NCI-H345 (cell line): ENCODE results near the gene CDH12.

ENCODE experiments used
- DNase-seq: peaks from one replicate; lab custom pipeline; 2025; lab: John Stamatoyannopoulos, UW

Gene CDH12

GRCh38 chr5:22764736-22765135, 88.4 kb downstream of the CDH12 start:
- no peak for DNase-seq

DNA sequence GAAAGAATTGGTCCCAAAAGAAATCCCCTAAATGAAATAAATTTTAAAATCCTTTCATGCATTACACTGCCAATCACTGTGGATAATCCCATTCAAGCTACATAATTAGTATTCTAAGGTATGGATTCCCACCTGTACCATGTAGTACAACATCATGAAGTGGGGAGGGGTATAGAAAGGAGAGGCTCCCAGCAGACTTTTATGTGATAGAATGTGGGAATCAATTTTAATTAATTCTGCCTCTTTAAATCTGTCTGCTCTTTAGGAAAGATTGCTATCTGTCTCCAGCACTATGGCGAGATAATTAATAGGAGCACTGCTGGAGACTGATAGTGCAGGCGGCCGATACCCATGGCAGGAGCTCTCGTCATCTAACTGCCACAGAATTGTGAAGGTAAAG, 95.4 kb downstream of the CDH12 start:
- DNase-seq: no peak

DNA sequence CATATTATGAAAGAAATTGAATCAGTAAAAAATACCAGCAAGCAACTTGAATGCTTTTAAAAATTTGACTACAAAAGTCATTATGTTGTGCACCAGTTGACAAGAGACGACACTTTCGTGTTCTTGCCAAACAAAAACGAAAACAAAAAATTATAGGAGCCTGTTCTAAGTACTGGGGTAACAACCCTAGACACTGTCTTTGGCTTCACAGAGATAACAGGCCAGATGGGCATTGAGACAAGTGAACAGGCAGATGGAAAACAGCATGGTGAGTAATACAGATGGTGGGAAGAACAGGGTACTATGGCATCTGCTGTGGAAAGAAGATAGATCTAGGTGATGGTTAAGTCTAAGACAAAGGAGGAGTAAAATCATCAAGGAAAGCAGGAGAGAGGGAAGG, 99.0 kb downstream of the CDH12 start:
- no peak for DNase-seq

- DNase-seq: no peak
Measured at GRCh38 chr5:22751536-22751935, 101.6 kb downstream of the CDH12 start.

DNA sequence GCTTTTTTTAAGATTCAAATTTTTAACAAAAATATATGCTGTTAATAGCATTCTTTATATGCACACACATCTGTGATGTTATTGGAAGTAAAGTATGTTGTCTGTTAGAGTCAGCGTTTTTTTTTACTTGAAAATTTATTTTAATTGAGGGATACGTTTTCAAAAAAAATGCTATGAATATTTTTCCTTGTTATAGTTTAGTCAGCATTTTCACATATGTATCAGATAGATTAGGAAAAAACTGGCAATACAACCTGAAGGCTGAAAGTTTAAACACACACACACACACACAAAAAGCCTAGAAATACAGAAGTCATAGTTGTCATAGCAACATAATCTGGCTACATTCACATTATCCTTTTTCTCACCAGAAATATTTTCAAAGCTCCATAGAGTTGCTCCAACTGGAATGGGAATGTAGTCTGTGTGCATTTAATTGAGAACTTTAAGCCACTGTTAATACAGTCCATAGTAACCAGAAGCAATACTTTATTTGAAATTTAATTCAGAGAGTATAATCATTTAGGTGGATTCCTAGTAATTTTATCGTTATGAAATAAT, 116.6 kb downstream of the CDH12 start:
- no peak for DNase-seq

DNA sequence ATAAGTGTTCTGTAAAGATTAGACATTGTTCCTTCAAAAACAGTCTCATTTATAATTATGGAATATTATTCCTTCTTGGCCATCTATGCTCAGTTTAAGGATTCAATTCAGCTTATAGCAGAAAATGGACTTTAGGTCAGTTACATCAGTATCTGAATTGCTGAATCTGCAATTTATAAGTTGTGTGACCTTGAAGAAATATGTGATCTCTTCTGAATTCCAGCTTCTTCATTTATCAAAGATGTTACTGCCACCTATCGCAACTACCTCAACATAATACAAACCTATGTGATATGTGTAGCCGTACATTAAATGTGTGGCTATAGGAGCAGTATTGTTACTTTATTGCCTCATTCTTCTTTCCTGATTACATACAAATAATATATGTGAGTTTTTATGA, 118.2 kb downstream of the CDH12 start:
- DNase-seq: no peak

GRCh38 chr5:22728610-22729009, 124.5 kb downstream of the CDH12 start:
- DNase-seq: no peak

- no peak for DNase-seq
Measured at GRCh38 chr5:22722491-22722890, 130.7 kb downstream of the CDH12 start.

DNA sequence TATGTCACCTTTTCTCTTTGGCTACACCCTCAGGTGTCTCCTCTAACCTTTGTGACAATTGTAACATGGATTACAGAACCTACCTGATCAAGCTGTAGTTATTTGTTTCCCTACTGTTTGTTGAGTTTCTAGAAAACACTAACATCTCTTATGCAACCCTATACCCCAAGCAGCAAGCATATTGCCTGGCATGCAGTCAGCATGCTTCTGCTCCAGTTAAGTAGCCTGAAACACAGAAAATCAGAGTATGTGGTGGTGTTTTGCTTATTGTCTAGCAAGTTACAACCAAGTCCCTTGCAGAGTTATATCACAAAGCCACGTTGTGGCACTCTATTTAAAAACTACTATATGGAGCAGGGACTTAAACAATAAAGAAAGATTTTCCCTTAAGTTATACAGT, 131.1 kb downstream of the CDH12 start:
- no peak for DNase-seq

DNA sequence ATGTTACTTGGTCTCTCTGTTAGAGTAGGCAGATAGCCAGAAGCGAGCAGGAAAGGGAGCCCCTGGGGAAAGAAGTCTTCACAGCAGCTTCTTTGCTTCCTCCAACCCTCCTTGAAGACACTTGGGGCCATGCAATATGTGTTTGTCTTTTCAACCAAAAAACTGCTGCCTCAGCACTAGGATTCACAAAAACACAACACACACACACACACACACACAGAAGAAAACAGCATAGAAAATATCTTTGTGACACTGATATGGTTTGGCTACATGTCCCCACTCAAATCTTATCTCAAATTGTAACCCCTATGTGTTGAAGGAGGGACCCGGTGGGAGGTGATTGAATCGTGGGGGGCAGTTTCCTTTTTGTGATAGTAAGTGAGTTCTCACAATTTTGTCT, 133.3 kb downstream of the CDH12 start:
- no peak for DNase-seq

- DNase-seq: no peak
Measured at GRCh38 chr5:22710660-22711059, 142.5 kb downstream of the CDH12 start.

GRCh38 chr5:22709743-22710142, 143.4 kb downstream of the CDH12 start:
- DNase-seq: no peak

DNA sequence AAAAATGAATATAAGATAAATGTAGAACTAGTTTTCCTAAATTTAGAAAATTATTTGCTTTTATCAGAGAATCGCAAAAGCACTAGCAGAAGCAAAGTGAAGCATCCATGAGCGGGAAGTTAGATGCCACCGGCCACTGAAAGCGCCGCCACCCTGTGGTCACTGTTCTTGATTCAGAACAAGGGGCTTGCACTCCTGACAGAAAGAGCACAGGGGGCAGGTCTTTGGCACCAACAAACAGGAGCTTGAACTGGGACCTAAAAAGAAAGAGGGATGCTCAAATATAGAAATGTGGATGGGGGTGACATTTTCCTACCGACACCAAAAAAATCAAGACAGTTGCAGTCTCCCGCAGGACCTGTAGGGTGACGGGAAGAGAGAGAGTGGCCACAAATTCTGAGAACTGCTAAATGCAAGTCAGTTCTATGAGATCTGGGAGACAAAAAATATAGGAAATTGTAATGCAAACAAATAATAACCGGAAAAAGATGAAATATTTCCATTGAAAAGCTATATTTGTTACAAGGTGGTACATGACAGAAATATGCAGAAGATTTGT, 144.3 kb downstream of the CDH12 start:
- no peak for DNase-seq

DNA sequence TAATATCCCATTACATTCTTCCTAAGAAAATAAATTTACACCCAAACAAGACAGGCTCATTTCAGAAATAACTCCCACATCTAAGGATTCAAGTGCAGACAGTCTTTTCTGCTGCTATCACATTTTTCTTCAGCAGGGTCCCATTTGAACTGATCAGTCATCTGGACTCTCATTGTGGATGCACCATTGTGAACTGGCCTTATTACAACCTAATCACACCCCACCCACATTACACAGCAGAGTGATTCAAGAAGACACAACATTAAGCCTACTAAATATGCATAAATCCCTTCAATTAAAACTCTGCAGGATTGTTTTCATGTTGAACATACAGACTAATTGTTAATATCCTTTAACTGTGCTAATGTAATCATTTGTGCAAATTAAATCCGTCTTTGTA, 146.2 kb downstream of the CDH12 start:
- no peak for DNase-seq

GRCh38 chr5:22699319-22699718, 153.8 kb downstream of the CDH12 start:
- DNase-seq: no peak

DNA sequence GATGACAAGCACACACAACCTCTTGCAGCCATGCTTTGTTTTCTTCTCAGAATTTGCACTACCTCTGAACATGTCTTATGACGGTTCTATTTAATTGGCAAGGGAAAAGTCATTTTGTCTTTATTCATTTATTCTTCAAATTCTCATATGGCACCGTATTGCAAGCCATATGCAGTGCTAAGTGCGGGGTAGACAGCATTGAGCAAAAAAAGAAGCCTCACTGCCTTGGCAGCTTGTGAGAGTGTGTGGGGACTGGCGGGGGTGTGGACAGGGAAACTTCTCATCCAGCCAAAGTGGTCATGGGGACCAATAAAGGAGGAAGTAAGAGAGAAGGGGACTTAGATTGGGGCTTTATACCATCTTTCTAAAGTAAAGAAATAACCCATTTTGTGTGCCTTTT, 160.0 kb downstream of the CDH12 start:
- DNase-seq: no peak

DNA sequence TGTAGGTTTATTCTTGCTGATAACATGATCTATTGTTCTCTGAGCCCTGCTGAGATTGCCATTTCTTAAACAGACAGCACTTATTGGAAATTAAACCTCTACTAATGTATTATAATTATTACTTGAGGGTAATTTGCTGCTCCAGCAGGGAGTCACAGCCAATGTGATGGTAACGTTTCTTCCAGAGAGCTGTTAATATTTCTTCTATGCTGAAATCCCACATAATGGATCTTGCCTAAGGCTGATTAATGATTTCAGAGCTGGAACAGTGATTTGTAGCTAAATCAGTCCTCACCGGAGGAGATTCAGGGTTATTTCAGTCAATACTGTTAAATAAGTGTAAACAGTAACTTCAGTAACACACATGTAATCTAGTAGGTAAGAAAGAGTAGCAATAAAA, 170.1 kb downstream of the CDH12 start:
- no peak for DNase-seq

DNA sequence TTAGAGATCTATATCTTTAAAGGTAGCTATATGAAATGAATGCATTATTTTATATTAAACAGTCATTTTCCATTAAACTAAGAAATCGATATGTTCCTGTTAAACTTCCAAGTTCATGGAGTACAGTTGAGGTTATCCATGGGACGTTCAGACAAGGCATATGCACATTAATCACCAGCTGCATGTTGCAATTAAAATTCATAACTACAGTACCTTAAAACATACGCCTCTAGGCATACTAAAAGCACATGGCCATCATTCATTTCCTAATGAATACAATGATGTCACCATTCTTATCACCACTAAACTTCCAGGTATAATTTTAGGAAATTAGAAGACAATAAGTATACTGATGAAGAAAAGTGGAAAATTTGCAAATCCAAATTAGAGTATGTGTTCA, 174.3 kb downstream of the CDH12 start:
- no peak for DNase-seq

DNA sequence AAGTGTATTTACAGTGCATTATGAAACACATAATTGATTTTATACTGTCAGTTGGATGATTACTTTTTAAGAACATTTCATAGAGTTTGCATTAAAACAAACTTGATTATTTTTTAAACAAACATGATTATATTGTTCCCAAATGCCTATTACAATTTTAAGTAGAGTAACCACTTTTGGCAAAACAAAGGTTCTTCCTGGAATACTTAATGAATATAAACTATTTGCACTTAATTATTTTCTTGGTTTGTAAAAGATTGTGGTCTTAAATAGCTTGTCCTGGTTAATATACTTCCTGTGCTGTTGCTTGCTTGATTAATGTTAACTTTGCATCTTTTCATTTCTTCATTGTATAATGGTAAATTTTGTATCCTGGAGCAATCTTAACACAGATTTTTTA, 180.0 kb downstream of the CDH12 start:
- DNase-seq: no peak

- no peak for DNase-seq
Measured at GRCh38 chr5:22669345-22669744, 183.8 kb downstream of the CDH12 start.

- no peak for DNase-seq
Measured at GRCh38 chr5:22665801-22666200, 187.3 kb downstream of the CDH12 start.

DNA sequence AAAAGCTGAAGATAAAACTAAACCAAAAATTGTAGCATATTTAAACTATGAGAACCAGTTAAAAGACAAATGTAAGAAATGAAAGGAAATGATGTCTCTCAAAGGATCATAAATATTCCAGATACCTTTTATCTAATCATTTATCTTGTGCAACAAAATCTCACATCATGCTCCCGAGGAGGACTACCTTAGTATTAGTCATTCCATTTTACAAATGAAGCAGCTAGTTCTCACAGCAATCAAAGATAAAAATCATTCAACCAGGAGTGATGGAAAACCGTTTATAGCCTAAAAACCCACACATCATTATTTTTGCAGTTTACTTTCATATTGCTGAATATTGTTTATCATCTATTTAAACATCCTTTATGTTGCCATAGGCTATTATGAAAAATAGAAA, 190.0 kb downstream of the CDH12 start:
- DNase-seq: no peak

- no peak for DNase-seq
Measured at GRCh38 chr5:22662391-22662790, 190.8 kb downstream of the CDH12 start.

- peak; percentile 3 for DNase-seq
Measured at GRCh38 chr5:22651355-22651754, 201.8 kb downstream of the CDH12 start.

- no peak for DNase-seq
Measured at GRCh38 chr5:22650511-22650910, 202.6 kb downstream of the CDH12 start.
